OCI-LY7 (cell line): ENCODE measurements around the gene C10orf62. TPM values are rescaled to one million over a fixed set of nuclear protein-coding genes. Genes with fewer than 3 reads are reported as not detected.

Experiments
- BruUV-seq: library from RNA; stranded (reverse); fragments of 400-500 nt; replicated peaks from 2 replicates; lab custom pipeline; 2021; lab: Mats Ljungman, UMichigan
- CTCF ChIA-PET: fragments of 300-600 bp; sonication (Branson Sonifier 250); formaldehyde crosslinking; loops from one replicate; lab custom pipeline; 2022; ENCODE audit warnings: antibody characterized with exemption; ENCODE audit not compliant: unreplicated experiment; lab: Charles Lee
- POLR2A ChIA-PET: fragments of 300-600 bp; sonication (Branson Sonifier 250); formaldehyde crosslinking; loops from one replicate; lab custom pipeline; 2022; ENCODE audit warnings: antibody characterized with exemption; lab: Charles Lee
- DNase-seq: peaks from one replicate; pipeline ENCODE4 v3.0.0-alpha.2; 2015; ENCODE audit warnings: low spot score
- H2AFZ ChIP-seq: fragments of 200-600 bp; sonication (generic), shearing (Covaris generic); 2 replicates; pipeline ENCODE4 v1.6.1; 2014; ENCODE audit warnings: mild to moderate bottlenecking, antibody characterized with exemption, low read length, moderate library complexity
- H3K27ac ChIP-seq: fragments of 200-600 bp; sonication (generic); 2 replicates; pipeline ENCODE4 v1.5.1; 2014; ENCODE audit warnings: mixed run types, low read depth, mild to moderate bottlenecking, moderate library complexity, low read length, inconsistent platforms; ENCODE audit not compliant: poor library complexity, severe bottlenecking
- H3K36me3 ChIP-seq: fragments of 200-600 bp; sonication (generic); 2 replicates; pipeline ENCODE4 v1.6.1; 2014; ENCODE audit warnings: mild to moderate bottlenecking, antibody characterized with exemption, low read length, moderate library complexity, mixed read lengths; ENCODE audit not compliant: insufficient read depth
- H3K4me1 ChIP-seq: fragments of 200-600 bp; sonication (generic); 2 replicates; pipeline ENCODE4 v1.5.1; 2014; ENCODE audit warnings: mild to moderate bottlenecking, low read length; ENCODE audit not compliant: insufficient read depth, poor library complexity, severe bottlenecking
- H3K4me2 ChIP-seq: fragments of 200-600 bp; sonication (generic); 2 replicates; pipeline ENCODE4 v1.6.1; 2014; ENCODE audit warnings: mild to moderate bottlenecking, low read length
- H3K4me3 ChIP-seq: fragments of 200-600 bp; sonication (generic); 2 replicates; pipeline ENCODE4 v1.5.1; 2014; ENCODE audit warnings: mild to moderate bottlenecking, low read depth, low read length; ENCODE audit not compliant: poor library complexity, severe bottlenecking
- H3K79me2 ChIP-seq: fragments of 200-600 bp; sonication (generic); 2 replicates; pipeline ENCODE4 v1.6.1; 2016; ENCODE audit warnings: low read depth, mild to moderate bottlenecking, low read length, moderate library complexity, mixed read lengths; ENCODE audit not compliant: insufficient read depth
- H3K9me2 ChIP-seq: fragments of 200-600 bp; sonication (generic); 2 replicates; pipeline ENCODE4 v1.6.1; 2016; ENCODE audit warnings: mild to moderate bottlenecking, low read length, mixed read lengths; ENCODE audit not compliant: insufficient read depth
- H3K9me3 ChIP-seq: fragments of 200-600 bp; sonication (generic); 2 replicates; pipeline ENCODE4 v1.6.1; 2014; ENCODE audit warnings: mild to moderate bottlenecking, mixed run types, low read length, mixed read lengths
- H4K20me1 ChIP-seq: fragments of 200-600 bp; sonication (generic); 2 replicates; pipeline ENCODE4 v1.6.1; 2014; ENCODE audit warnings: mild to moderate bottlenecking, antibody characterized with exemption, low read length, moderate library complexity, mixed read lengths; ENCODE audit not compliant: insufficient read depth
- EZH2phosphoT487 ChIP-seq: fragments of 200-600 bp; sonication (generic); IDR thresholded peaks from 2 replicates; pipeline ENCODE4 v1.6.1; 2018; ENCODE audit warnings: low read depth, borderline replicate concordance, mild to moderate bottlenecking, mixed run types, antibody characterized with exemption, low read length, moderate library complexity, mixed read lengths
- intact Hi-C: fragments of 100-400 bp; cut with micrococcal nuclease; formaldehyde crosslinking; loops from one replicate; pipeline ENCODE4 v1.10.0; 2022; ENCODE audit not compliant: unreplicated experiment
- total RNA-seq, 2 experiments: library from RNA; depleted of rRNA in 1 of 2; stranded (reverse); fragments of >200 nt in 1 of 2; shearing (Covaris generic) in 1 of 2; gene quantifications; 2 replicates each; pipeline ENCODE4 v1.2.3, GENCODE V29; 2014 to 2022
- TF ChIP-seq, protein P1 (sequence below): fragments of 200-600 bp; sonication (generic); conservative IDR thresholded peaks from 2 replicates; pipeline ENCODE4 v1.5.1; 2014; ENCODE audit warnings: mild to moderate bottlenecking, antibody characterized with exemption, low read length, moderate library complexity, mixed read lengths

The C10orf62 gene
- total RNA-seq, 2 experiments from 2014 or later: not detected

DNA sequence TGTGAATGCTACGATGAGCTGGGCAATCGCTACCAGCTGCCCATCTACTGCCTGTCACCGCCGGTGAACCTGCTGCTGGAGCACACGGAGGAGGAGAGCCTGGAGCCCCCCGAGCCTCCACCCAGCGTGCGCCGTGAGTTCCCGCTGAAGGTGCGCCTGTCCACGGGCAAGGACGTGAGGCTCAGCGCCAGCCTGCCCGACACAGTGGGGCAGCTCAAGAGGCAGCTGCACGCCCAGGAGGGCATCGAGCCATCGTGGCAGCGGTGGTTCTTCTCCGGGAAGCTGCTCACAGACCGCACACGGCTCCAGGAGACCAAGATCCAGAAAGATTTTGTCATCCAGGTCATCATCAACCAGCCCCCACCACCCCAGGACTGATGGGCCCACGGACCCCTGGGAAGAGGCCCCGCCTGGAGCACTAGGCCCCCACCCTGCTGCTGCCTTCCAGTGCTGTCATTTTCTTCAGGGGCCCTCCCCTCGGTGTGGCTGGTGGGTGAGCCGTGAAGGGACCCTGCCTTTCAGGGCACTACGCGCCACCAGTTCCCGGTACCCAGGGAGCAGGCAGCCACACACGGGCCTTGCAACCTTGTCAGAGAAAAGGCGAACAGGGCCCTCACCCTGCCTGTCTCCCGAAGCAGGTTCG, 19.3 kb upstream of the C10orf62 start:
- Histone ChIP-seq H3K4me1 (no peaks in the 10 kb centered on the region), H3K4me2 (no peak overlapping the region), H3K27ac (no peak overlapping the region), H3K36me3 (no peaks in the 10 kb centered on the region), H3K4me3 (no peak overlapping the region), H3K79me2 (no peaks in the 10 kb centered on the region), H2AFZ (no peak overlapping the region), H3K9me2 (no peaks in the 10 kb centered on the region), H4K20me1 (no peaks in the 10 kb centered on the region), H3K9me3 (no peaks in the 10 kb centered on the region)
- TF ChIP-seq EZH2phosphoT487: no peak
- TF ChIP-seq, protein P1, sequence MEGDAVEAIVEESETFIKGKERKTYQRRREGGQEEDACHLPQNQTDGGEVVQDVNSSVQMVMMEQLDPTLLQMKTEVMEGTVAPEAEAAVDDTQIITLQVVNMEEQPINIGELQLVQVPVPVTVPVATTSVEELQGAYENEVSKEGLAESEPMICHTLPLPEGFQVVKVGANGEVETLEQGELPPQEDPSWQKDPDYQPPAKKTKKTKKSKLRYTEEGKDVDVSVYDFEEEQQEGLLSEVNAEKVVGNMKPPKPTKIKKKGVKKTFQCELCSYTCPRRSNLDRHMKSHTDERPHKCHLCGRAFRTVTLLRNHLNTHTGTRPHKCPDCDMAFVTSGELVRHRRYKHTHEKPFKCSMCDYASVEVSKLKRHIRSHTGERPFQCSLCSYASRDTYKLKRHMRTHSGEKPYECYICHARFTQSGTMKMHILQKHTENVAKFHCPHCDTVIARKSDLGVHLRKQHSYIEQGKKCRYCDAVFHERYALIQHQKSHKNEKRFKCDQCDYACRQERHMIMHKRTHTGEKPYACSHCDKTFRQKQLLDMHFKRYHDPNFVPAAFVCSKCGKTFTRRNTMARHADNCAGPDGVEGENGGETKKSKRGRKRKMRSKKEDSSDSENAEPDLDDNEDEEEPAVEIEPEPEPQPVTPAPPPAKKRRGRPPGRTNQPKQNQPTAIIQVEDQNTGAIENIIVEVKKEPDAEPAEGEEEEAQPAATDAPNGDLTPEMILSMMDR: no peak
- POLR2A ChIA-PET: no interaction called here
- BruUV-seq: no TSS peak
- CTCF ChIA-PET: interaction anchor here (0.5 kb wide), 1 partner anchor 1175 kb away, joined by 3 read pairs; no protein-coding TSS in a partner anchor
- no peak for DNase-seq
- intact Hi-C loops: loop anchor here (5.0 kb wide), 1 partner anchor 162 kb away; no protein-coding TSS in a partner anchor

DNA sequence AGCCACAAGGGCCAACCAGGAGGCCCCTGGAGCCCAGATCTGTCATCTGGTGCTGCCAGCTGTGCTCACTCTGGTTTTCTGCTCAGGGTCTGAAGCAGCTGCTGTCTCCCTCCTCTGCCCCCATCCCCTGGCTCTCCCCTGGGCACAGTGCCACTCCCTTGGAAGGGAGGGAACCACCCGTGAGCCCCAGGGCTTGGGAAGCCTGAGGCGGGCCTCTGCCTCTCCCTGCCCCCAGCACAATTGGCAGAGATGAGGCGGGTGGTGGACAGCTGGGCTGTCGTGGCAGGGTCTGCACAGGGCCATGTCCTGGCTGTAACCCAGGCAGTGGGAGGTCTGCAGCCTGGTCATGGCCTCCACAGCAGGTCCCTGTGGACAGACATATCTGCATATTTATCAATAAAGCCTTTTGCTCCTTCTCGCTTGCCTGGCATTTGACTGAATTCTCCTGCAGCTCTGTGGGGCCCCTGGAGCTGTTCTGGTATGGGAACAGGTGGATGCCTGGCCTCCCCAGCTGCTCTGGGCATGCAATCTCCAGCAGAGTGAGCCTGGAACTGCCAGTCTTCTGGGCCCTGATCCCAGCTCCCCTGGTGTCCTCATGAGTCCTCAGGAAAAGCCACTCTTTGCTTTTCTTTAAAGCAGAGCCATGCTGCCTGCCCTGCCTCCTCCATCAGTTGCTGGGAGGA, 18.6 kb upstream of the C10orf62 start:
- Histone ChIP-seq H2AFZ (no peak overlapping the region), H4K20me1 (no peaks in the 10 kb centered on the region), H3K4me3 (no peak overlapping the region), H3K79me2 (no peaks in the 10 kb centered on the region), H3K9me3 (no peaks in the 10 kb centered on the region), H3K4me1 (no peaks in the 10 kb centered on the region), H3K27ac (no peak overlapping the region), H3K4me2 (no peak overlapping the region), H3K36me3 (no peaks in the 10 kb centered on the region), H3K9me2 (no peaks in the 10 kb centered on the region)
- no TSS peak for BruUV-seq
- intact Hi-C loops: loop anchor here (5.0 kb wide), 1 partner anchor 161 kb away; no protein-coding TSS in a partner anchor
- ChIA-PET CTCF (interaction anchor here (1.5 kb wide), 1 partner anchor 42 kb away, joined by 5 read pairs; no protein-coding TSS in a partner anchor), POLR2A (no interaction called here)
- TF ChIP-seq, protein P1: no peak
- no peak for DNase-seq
